HFF-Myc (cell line): ENCODE results near the gene KIF24.
"Not testable (repeated sequence)": the region's sequence is repeated elsewhere in the genome, so short reads cannot be mapped to it uniquely, and the experiment has no call there.

Source experiments
- DNase-seq: peaks from one replicate; pipeline ENCODE4 v3.0.0-alpha.2; 2011; ENCODE audit warnings: low read depth; ENCODE audit errors: extremely low read depth
- H3K4me3 ChIP-seq: replicated peaks from 2 replicates; pipeline ENCODE4 v1.5.1; 2011; ENCODE audit warnings: low read depth, mild to moderate bottlenecking, control low read depth, low read length
- CTCF ChIP-seq: IDR thresholded peaks from 2 replicates; pipeline ENCODE4 v1.5.1; 2012; ENCODE audit warnings: mild to moderate bottlenecking, low read depth, low read length, control low read depth; ENCODE audit errors: missing control alignments

The KIF24 gene

GRCh38 chr9:34362614-34363214, 33.6 kb upstream of the KIF24 start:
- TF ChIP-seq CTCF = no peak
- no peak overlapping the region for H3K4me3 ChIP-seq

GRCh38 chr9:34352957-34353356, 23.9 kb upstream of the KIF24 start:
- DNase-seq, H3K4me3 ChIP-seq: not testable (repeated sequence)

More at GRCh38 chr9:34362614-34363214, 33.6 kb upstream of the KIF24 start:
- no peak for DNase-seq

GRCh38 chr9:34352122-34352652, 23.1 kb upstream of the KIF24 start:
- DNase-seq = not testable (repeated sequence)

GRCh38 chr9:34349324-34349723, 20.3 kb upstream of the KIF24 start:
- no peak overlapping the region for H3K4me3 ChIP-seq
- no peak for DNase-seq
- no peak for TF ChIP-seq CTCF

More at GRCh38 chr9:34352122-34352652, 23.1 kb upstream of the KIF24 start:
- not testable (repeated sequence) for H3K4me3 ChIP-seq

GRCh38 chr9:34347800-34348158, 18.7 kb upstream of the KIF24 start:
- no peak for TF ChIP-seq CTCF
- H3K4me3 ChIP-seq = no peak overlapping the region
- no peak for DNase-seq

- no peak overlapping the region for H3K4me3 ChIP-seq
- TF ChIP-seq CTCF = no peak
- no peak for DNase-seq
Observed at GRCh38 chr9:34346873-34347799, 18.1 kb upstream of the KIF24 start.

GRCh38 chr9:34343605-34344004, 14.5 kb upstream of the KIF24 start:
- no peak overlapping the region for H3K4me3 ChIP-seq
- no peak for DNase-seq
- no peak for TF ChIP-seq CTCF

GRCh38 chr9:34343090-34343489, 14.0 kb upstream of the KIF24 start:
- DNase-seq = no peak
- no peak overlapping the region for H3K4me3 ChIP-seq
- no peak for TF ChIP-seq CTCF
